IMR-90 (cell line): Measurements from ENCODE around the gene ZNF530. TPM values are rescaled to one million over a fixed set of nuclear protein-coding genes. Genes with fewer than 3 reads are reported as not detected.
A peak's percentile ranks its signal among the peaks of the same experiment; 100 is the strongest.

Experiments
- ATAC-seq: fragments of 200-7000 bp; cut with Tn5 transposase; 2 replicates; pipeline ENCODE4 v1.9.1; 2020; ENCODE audit warnings: low read depth, mild to moderate bottlenecking, moderate library complexity
- BruUV-seq: library from RNA; stranded (reverse); fragments of 400-500 nt; replicated peaks from 2 replicates; lab custom pipeline; 2021; lab: Mats Ljungman, UMichigan
- CTCF ChIA-PET: fragments of 300-600 bp; formaldehyde crosslinking; extraction: SDS; loops from one replicate; lab custom pipeline; 2021; ENCODE audit warnings: antibody characterized with exemption; lab: Yijun Ruan, JAX
- POLR2A ChIA-PET: fragments of 300-600 bp; sonication (Branson Sonifier 250); formaldehyde crosslinking; loops from one replicate; lab custom pipeline; 2022; ENCODE audit warnings: antibody characterized with exemption; ENCODE audit not compliant: unreplicated experiment; lab: Charles Lee
- DNase-seq: peaks from one replicate; pipeline ENCODE4 v3.0.0; 2013
- H2AFZ ChIP-seq: replicated peaks from 2 replicates; pipeline ENCODE3; 2013; ENCODE audit warnings: low read length, mild to moderate bottlenecking; ENCODE audit not compliant: poor library complexity
- H2AK5ac ChIP-seq: 2 replicates; pipeline ENCODE4 v1.6.1; 2013; ENCODE audit warnings: low read depth, low read length, inconsistent platforms
- H2AK9ac ChIP-seq: replicated peaks from 2 replicates; pipeline ENCODE3; 2013; ENCODE audit warnings: mild to moderate bottlenecking, low read depth, low read length, moderate library complexity; ENCODE audit not compliant: poor library complexity
- H2BK120ac ChIP-seq: 2 replicates; pipeline ENCODE4 v1.6.1; 2013; ENCODE audit warnings: low read depth, low read length, inconsistent platforms
- H2BK15ac ChIP-seq: 3 replicates; pipeline ENCODE4 v1.6.1; 2013; ENCODE audit warnings: low read depth, low read length, inconsistent platforms
- H2BK20ac ChIP-seq: 2 replicates; pipeline ENCODE4 v1.6.1; 2013; ENCODE audit warnings: low read depth, mild to moderate bottlenecking, inconsistent platforms, low read length, moderate library complexity
- H2BK5ac ChIP-seq: 2 replicates; pipeline ENCODE4 v1.6.1; 2013; ENCODE audit warnings: mild to moderate bottlenecking, low read depth, low read length, inconsistent platforms; ENCODE audit not compliant: poor library complexity, severe bottlenecking
- H3K14ac ChIP-seq: replicated peaks from 2 replicates; pipeline ENCODE4 v1.6.1; 2013; ENCODE audit warnings: low read depth, low read length, inconsistent platforms
- H3K18ac ChIP-seq: 2 replicates; pipeline ENCODE4 v1.6.1; 2013; ENCODE audit warnings: low read depth, low read length, control low read depth
- H3K23ac ChIP-seq: 2 replicates; pipeline ENCODE4 v1.6.1; 2013; ENCODE audit warnings: low read depth, low read length, inconsistent platforms
- H3K27ac ChIP-seq: 2 replicates; pipeline ENCODE4 v1.5.1; 2013; ENCODE audit warnings: mild to moderate bottlenecking, control low read depth, low read length; ENCODE audit not compliant: insufficient read depth
- H3K27me3 ChIP-seq: 2 replicates; pipeline ENCODE4 v1.6.1; 2013; ENCODE audit warnings: low read length; ENCODE audit not compliant: control insufficient read depth, insufficient read depth
- H3K36me3 ChIP-seq: 2 replicates; pipeline ENCODE4 v1.6.1; 2013; ENCODE audit warnings: low read length, mixed read lengths; ENCODE audit not compliant: control insufficient read depth, insufficient read depth
- H3K4ac ChIP-seq: 2 replicates; pipeline ENCODE4 v1.6.1; 2013; ENCODE audit warnings: low read depth, low read length, inconsistent platforms
- H3K4me1 ChIP-seq: 2 replicates; pipeline ENCODE4 v1.6.1; 2013; ENCODE audit warnings: low read length, mixed read lengths; ENCODE audit not compliant: control insufficient read depth, insufficient read depth
- H3K4me2 ChIP-seq: 2 replicates; pipeline ENCODE4 v1.6.1; 2013; ENCODE audit warnings: low read depth, mild to moderate bottlenecking, control low read depth, low read length, moderate library complexity
- H3K4me3 ChIP-seq: 2 replicates; pipeline ENCODE4 v1.5.1; 2013; ENCODE audit warnings: low read depth, mild to moderate bottlenecking, control low read depth, low read length, moderate library complexity; ENCODE audit not compliant: insufficient read depth
- H3K56ac ChIP-seq: 2 replicates; pipeline ENCODE4 v1.6.1; 2013; ENCODE audit warnings: low read length, inconsistent platforms; ENCODE audit not compliant: insufficient read depth; ENCODE audit errors: extremely low read depth
- H3K79me1 ChIP-seq, 2 experiments: 2 replicates each; pipeline ENCODE4 v1.6.1; 2013; ENCODE audit warnings: low read length in 2 of 2, inconsistent platforms in 1 of 2, low read depth in 1 of 2
- H3K9ac ChIP-seq: 2 replicates; pipeline ENCODE4 v1.6.1; 2013; ENCODE audit warnings: low read depth, low read length, control low read depth
- H3K9me1 ChIP-seq: 2 replicates; pipeline ENCODE4 v1.6.1; 2013; ENCODE audit warnings: low read length, inconsistent platforms; ENCODE audit not compliant: insufficient read depth
- H3K9me3 ChIP-seq: 2 replicates; pipeline ENCODE4 v1.6.1; 2013; ENCODE audit warnings: low read length; ENCODE audit not compliant: control insufficient read depth, insufficient read depth
- H4K20me1 ChIP-seq: 2 replicates; pipeline ENCODE4 v1.6.1; 2013; ENCODE audit warnings: low read length, inconsistent platforms; ENCODE audit not compliant: insufficient read depth
- H4K5ac ChIP-seq: 2 replicates; pipeline ENCODE4 v1.6.1; 2013; ENCODE audit warnings: mild to moderate bottlenecking, low read depth, low read length, control low read depth
- H4K8ac ChIP-seq, 2 experiments: 2 replicates each; pipeline ENCODE4 v1.6.1; 2013; ENCODE audit warnings: low read depth in 2 of 2, low read length in 2 of 2, control low read depth in 1 of 2, inconsistent platforms in 1 of 2
- H4K91ac ChIP-seq: 2 replicates; pipeline ENCODE4 v1.6.1; 2013; ENCODE audit warnings: low read depth, low read length, inconsistent platforms; ENCODE audit not compliant: insufficient read depth
- NFE2L2 ChIP-seq: fragments of 150-350 bp; IDR thresholded peaks from 2 replicates; pipeline ENCODE4 v1.6.1; 2016; ENCODE audit warnings: low read depth, mild to moderate bottlenecking, low read length
- POLR2A ChIP-seq: IDR thresholded peaks from 2 replicates; pipeline ENCODE4 v1.6.1; 2012; ENCODE audit warnings: mild to moderate bottlenecking, low read depth, low read length
- RAD21 ChIP-seq: IDR thresholded peaks from 2 replicates; pipeline ENCODE4 v1.6.1; 2012; ENCODE audit warnings: low read length, improper control_type of control experiment
- WGBS, 2 experiments: methylation state at CpG; one replicate each; pipeline versions ENCODE4 v1.1.5 to v1.1.7; 2013; ENCODE audit warnings: missing lambda C conversion rate in 2 of 2; ENCODE audit not compliant: insufficient read length in 1 of 2; ENCODE audit errors: extremely low coverage in 2 of 2; 5-methylcytosine and 5-hydroxymethylcytosine counted together
- dilution Hi-C: fragments of 300-500 bp; cut with HindIII; formaldehyde crosslinking; loops from one replicate; pipeline ENCODE4 v1.14.3; 2018; ENCODE audit warnings: low sequenced_read_pairs; ENCODE audit not compliant: unreplicated experiment
- in situ Hi-C: fragments of 300-500 bp; cut with MboI; formaldehyde crosslinking; loops from 3 replicates; pipeline ENCODE4 v1.14.3; 2019; ENCODE audit warnings: low sequenced_read_pairs, inconsistent platforms, mixed read lengths
- intact Hi-C: fragments of 100-400 bp; cut with micrococcal nuclease; formaldehyde crosslinking; loops from 2 replicates; pipeline ENCODE4 v1.10.0; 2022
- polyA plus RNA-seq, 3 experiments: library from polyadenylated mRNA; depleted of rRNA; stranded (reverse); fragments of >200 nt; gene quantifications; 2 replicates each; pipeline ENCODE4 v1.2.3, GENCODE V29; 2012; ENCODE audit warnings: low replicate concordance in 1 of 3
- total RNA-seq: library from RNA; depleted of rRNA; stranded (reverse); fragments of >200 nt; gene quantifications from 2 replicates; pipeline ENCODE4 v1.2.3, GENCODE V29; 2012

The ZNF530 gene
- total and polyA plus RNA-seq, 2 of the 4 experiments (the other 2 are of a cell fraction), result 2.9 to 6.6 TPM

GRCh38 chr19:57560049-57560491 lies 39.6 kb upstream of the ZNF530 start:
- H3K14ac ChIP-seq, result peak overlapping the region; percentile 66
- peak overlapping the region; percentile 9; the same call in 1 of the 2 replicates for H3K23ac ChIP-seq
- peak overlapping the region; percentile 58; the same call in 1 of the 2 replicates for H4K91ac ChIP-seq
- H3K4ac ChIP-seq, result peak overlapping the region; percentile 48
- in situ Hi-C loops, result no loop called here
- peak; percentile 76 for DNase-seq
- TF ChIP-seq POLR2A, result peak; percentile 73; the same call in 1 of the 2 replicates
- TF ChIP-seq RAD21, result no peak
- TF ChIP-seq NFE2L2, result no peak
- POLR2A ChIA-PET, result no interaction called here
- peaks cover 2% of the 10 kb centered on the region for H3K4me1 ChIP-seq
- H3K56ac ChIP-seq, result no peak overlapping the region
- H3K4me2 ChIP-seq, result peak overlapping the region; percentile 90
- no TSS peak for BruUV-seq
- WGBS, 2 experiments, result 32% methylated on average over 14 of the region's 23 CpGs; no CpG with 5 or more reads in 1 of the 2 experiments
- intact Hi-C loops, result no loop called here
- no peaks in the 10 kb centered on the region for H3K27me3 ChIP-seq
- H2AFZ ChIP-seq, result peak overlapping the region; percentile 97
- no peaks in the 10 kb centered on the region for H4K20me1 ChIP-seq
- H4K8ac ChIP-seq, result peak overlapping the region; percentile 50 to 88
- ATAC-seq, result peak; percentile 47
- H3K9ac ChIP-seq, result peak overlapping the region; percentile 47
- H3K9me3 ChIP-seq, result peaks cover 16% of the 10 kb centered on the region
- H3K27ac ChIP-seq, result peak overlapping the region; percentile 74
- peak overlapping the region; percentile 71 for H3K18ac ChIP-seq
- H2BK5ac ChIP-seq, result peak overlapping the region; percentile 88
- peak overlapping the region; percentile 90 for H2AK9ac ChIP-seq
- peak overlapping the region; percentile 87 for H4K5ac ChIP-seq
- H3K9me1 ChIP-seq, result no peaks in the 10 kb centered on the region
- CTCF ChIA-PET, result no interaction called here
- H2BK120ac ChIP-seq, result peak overlapping the region; percentile 32; the same call in 1 of the 2 replicates
- H2AK5ac ChIP-seq, result no peak overlapping the region; the same call in 1 of the 2 replicates
- dilution Hi-C loops, result no loop called here
- peaks cover 9 to 29% of the 10 kb centered on the region in 2 experiments; a peak in 3 of 4 replicates for H3K79me1 ChIP-seq
- H2BK20ac ChIP-seq, result no peak overlapping the region
- H2BK15ac ChIP-seq, result peak overlapping the region; percentile 16; the same call in 1 of the 3 replicates
- H3K4me3 ChIP-seq, result peak overlapping the region; percentile 95
- peaks cover 10% of the 10 kb centered on the region for H3K36me3 ChIP-seq
